ENCODE results near the gene ATF6B. TPM values are rescaled to one million over a fixed set of nuclear protein-coding genes. Genes with fewer than 3 reads are reported as not detected.

ATF6B gene
- total RNA-seq (11.7 TPM), polyA plus RNA-seq (ENCODE audit: insufficient read depth in 1 of 8, insufficient read length in 8 of 8, low replicate concordance in 1 of 8) (10 to 100 TPM; 38.3 to 53.3 (median 46.7) TPM)
- long read RNA-seq, donor 1, transcript ATF6B-210 (18 exons, 2,620 nt), result major isoform, 6 of 11 reads
- long read RNA-seq, donor 1, partial matches to known transcripts, result 0 of 11 reads
- long read RNA-seq, donor 1, other reads (novel, unspliced or antisense), result 0 of 11 reads
- long read RNA-seq, donor 2, result 0 reads
- long read RNA-seq, donor 3, transcript ATF6B-216 (8 exons, 1,176 nt), result minor isoform, 8 of 42 reads
- long read RNA-seq, donor 3, transcript ATF6B-210 (18 exons, 2,620 nt), result major isoform, 10 of 42 reads
- long read RNA-seq, donor 3, partial matches to known transcripts, result 21 of 42 reads
- long read RNA-seq, donor 3, other reads (novel, unspliced or antisense), result 0 of 42 reads
- long read RNA-seq, donor 4, transcript ATF6B-212 (5 exons, 564 nt), result major isoform, 6 of 20 reads
- long read RNA-seq, donor 4, partial matches to known transcripts, result 5 of 20 reads
- long read RNA-seq, donor 4, other reads (novel, unspliced or antisense), result 0 of 20 reads
- long read RNA-seq, donor 5, transcript ATF6B-212 (5 exons, 564 nt), result major isoform, 9 of 67 reads
- long read RNA-seq, donor 5, transcript ATF6B-210 (18 exons, 2,620 nt), result minor isoform, 7 of 67 reads
- long read RNA-seq, donor 5, transcript ATF6B-216 (8 exons, 1,176 nt), result major isoform, 9 of 67 reads
- long read RNA-seq, donor 5, partial matches to known transcripts, result 40 of 67 reads
- long read RNA-seq, donor 5, other reads (novel, unspliced or antisense), result 0 of 67 reads
- long read RNA-seq, donor 6, transcript ATF6B-216 (8 exons, 1,176 nt), result major isoform, 7 of 29 reads
- long read RNA-seq, donor 6, transcript ATF6B-210 (18 exons, 2,620 nt), result minor isoform, 5 of 29 reads
- long read RNA-seq, donor 6, partial matches to known transcripts, result 10 of 29 reads
- long read RNA-seq, donor 6, other reads (novel, unspliced or antisense), result 0 of 29 reads
- long read RNA-seq, donor 7, transcript ATF6B-210 (18 exons, 2,620 nt), result minor isoform, 6 of 22 reads
- long read RNA-seq, donor 7, transcript ATF6B-216 (8 exons, 1,176 nt), result minor isoform, 7 of 22 reads
- long read RNA-seq, donor 7, transcript ATF6B-212 (5 exons, 564 nt), result major isoform, 8 of 22 reads
- long read RNA-seq, donor 7, partial matches to known transcripts, result 0 of 22 reads
- long read RNA-seq, donor 7, other reads (novel, unspliced or antisense), result 0 of 22 reads
- long read RNA-seq, donor 8, transcript ATF6B-216 (8 exons, 1,176 nt), result major isoform, 10 of 18 reads
- long read RNA-seq, donor 8, partial matches to known transcripts, result 5 of 18 reads
- long read RNA-seq, donor 8, other reads (novel, unspliced or antisense), result 0 of 18 reads
- long read RNA-seq, donor 9, transcript ATF6B-212 (5 exons, 564 nt), result major isoform, 7 of 19 reads
- long read RNA-seq, donor 9, partial matches to known transcripts, result 5 of 19 reads
- long read RNA-seq, donor 9, other reads (novel, unspliced or antisense), result 0 of 19 reads
- long read RNA-seq, donor 10, transcript ATF6B-216 (8 exons, 1,176 nt), result major isoform, 7 of 34 reads
- long read RNA-seq, donor 10, partial matches to known transcripts, result 17 of 34 reads
- long read RNA-seq, donor 10, other reads (novel, unspliced or antisense), result 0 of 34 reads
- long read RNA-seq, donor 11, partial matches to known transcripts, result 5 of 11 reads
- long read RNA-seq, donor 11, other reads (novel, unspliced or antisense), result 0 of 11 reads

- Histone ChIP-seq H3K9me3 (replicated peaks; ENCODE audit: control insufficient read depth, low read depth, low read length) (no peaks in the 10 kb centered on the region), H3K4me1 (ENCODE audit: control insufficient read depth, insufficient read depth, low read length) (peaks cover 26% of the 10 kb centered on the region), H3K36me3 (ENCODE audit: control insufficient read depth, insufficient read depth, low read length) (peaks cover 38% of the 10 kb centered on the region), H3K27ac (ENCODE audit: low read length) (peak within 1 kb of the TSS; percentile 100), H3K27me3 (ENCODE audit: control insufficient read depth, insufficient read depth, low read length) (peaks cover 3% of the 10 kb centered on the region), H3K4me3 (ENCODE audit: low read length) (peak within 1 kb of the TSS; percentile 99)
- WGBS (ENCODE audit: insufficient coverage), result 0% methylated on average over 39 of the region's 44 CpGs
- peak; percentile 100 for DNase-seq
Measured at GRCh38 chr6:32127717-32128592, at the start of gene ATF6B. Gene ATF6B, minus strand, starts transcription at chr6:32128246. Its CDS starts 39 bp downstream, at chr6:32128207.

GRCh38 chr6:32177183-32177787 is 49.2 kb upstream of the ATF6B start:
- Histone ChIP-seq H3K4me3 (ENCODE audit: low read length) (peak overlapping the region; percentile 77), H3K27ac (ENCODE audit: low read length) (peak overlapping the region; percentile 100), H3K27me3 (ENCODE audit: control insufficient read depth, insufficient read depth, low read length) (no peaks in the 10 kb centered on the region), H3K4me1 (ENCODE audit: control insufficient read depth, insufficient read depth, low read length) (peaks cover 44% of the 10 kb centered on the region), H3K9me3 (replicated peaks; ENCODE audit: control insufficient read depth, low read depth, low read length) (no peaks in the 10 kb centered on the region), H3K36me3 (ENCODE audit: control insufficient read depth, insufficient read depth, low read length) (peaks cover 24% of the 10 kb centered on the region)
- DNase-seq, result no peak
- WGBS (ENCODE audit: insufficient coverage), result 0% methylated on average over 11 of the region's 20 CpGs

GRCh38 chr6:32176476-32177182 is 48.6 kb upstream of the ATF6B start:
- DNase-seq, result peak; percentile 41
- H3K36me3 ChIP-seq (ENCODE audit: control insufficient read depth, insufficient read depth, low read length), result peaks cover 20% of the 10 kb centered on the region
- peaks cover 44% of the 10 kb centered on the region for H3K4me1 ChIP-seq (ENCODE audit: control insufficient read depth, insufficient read depth, low read length)
- no peaks in the 10 kb centered on the region for H3K27me3 ChIP-seq (ENCODE audit: control insufficient read depth, insufficient read depth, low read length)
- no peaks in the 10 kb centered on the region for H3K9me3 ChIP-seq (replicated peaks; ENCODE audit: control insufficient read depth, low read depth, low read length)
- peak overlapping the region; percentile 92 for H3K4me3 ChIP-seq (ENCODE audit: low read length)
- H3K27ac ChIP-seq (ENCODE audit: low read length), result peak overlapping the region; percentile 100
- 0% methylated on average over 4 of the region's 5 CpGs for WGBS (ENCODE audit: insufficient coverage)

- Histone ChIP-seq H3K4me1 (ENCODE audit: control insufficient read depth, insufficient read depth, low read length) (peaks cover 44% of the 10 kb centered on the region), H3K9me3 (replicated peaks; ENCODE audit: control insufficient read depth, low read depth, low read length) (no peaks in the 10 kb centered on the region), H3K36me3 (ENCODE audit: control insufficient read depth, insufficient read depth, low read length) (peaks cover 20% of the 10 kb centered on the region), H3K27me3 (ENCODE audit: control insufficient read depth, insufficient read depth, low read length) (no peaks in the 10 kb centered on the region), H3K4me3 (ENCODE audit: low read length) (peak within 1 kb of the TSS; percentile 92), H3K27ac (ENCODE audit: low read length) (peak within 1 kb of the TSS; percentile 100)
- WGBS (ENCODE audit: insufficient coverage), result 1% methylated on average over 10 of the region's 27 CpGs
- peak; percentile 99 for DNase-seq
Measured at GRCh38 chr6:32175711-32176475, 47.8 kb upstream of the ATF6B start, which contains the start of gene AGPAT1. Gene AGPAT1, minus strand, starts transcription at chr6:32176084. Its CDS starts 4,588 bp downstream, at chr6:32171496.

GRCh38 chr6:32175322-32175710 is 47.3 kb upstream of the ATF6B start:
- H3K27ac ChIP-seq (ENCODE audit: low read length), result peak overlapping the region; percentile 76
- no peaks in the 10 kb centered on the region for H3K27me3 ChIP-seq (ENCODE audit: control insufficient read depth, insufficient read depth, low read length)
- H3K9me3 ChIP-seq (replicated peaks; ENCODE audit: control insufficient read depth, low read depth, low read length), result no peaks in the 10 kb centered on the region
- DNase-seq, result peak; percentile 36
- H3K36me3 ChIP-seq (ENCODE audit: control insufficient read depth, insufficient read depth, low read length), result peaks cover 22% of the 10 kb centered on the region
- 17% methylated on average over 2 of the region's 2 CpGs for WGBS (ENCODE audit: insufficient coverage)
- peak overlapping the region; percentile 92 for H3K4me3 ChIP-seq (ENCODE audit: low read length)
- H3K4me1 ChIP-seq (ENCODE audit: control insufficient read depth, insufficient read depth, low read length), result peaks cover 44% of the 10 kb centered on the region

GRCh38 chr6:32174416-32174815 is 46.4 kb upstream of the ATF6B start:
- peak; percentile 4 for DNase-seq
- 100% methylated on average over 1 of the region's 1 CpG for WGBS (ENCODE audit: insufficient coverage)
- Histone ChIP-seq H3K9me3 (replicated peaks; ENCODE audit: control insufficient read depth, low read depth, low read length) (no peaks in the 10 kb centered on the region), H3K36me3 (ENCODE audit: control insufficient read depth, insufficient read depth, low read length) (peaks cover 26% of the 10 kb centered on the region), H3K4me3 (ENCODE audit: low read length) (no peak overlapping the region), H3K4me1 (ENCODE audit: control insufficient read depth, insufficient read depth, low read length) (peaks cover 36% of the 10 kb centered on the region), H3K27ac (ENCODE audit: low read length) (no peak overlapping the region), H3K27me3 (ENCODE audit: control insufficient read depth, insufficient read depth, low read length) (no peaks in the 10 kb centered on the region)

GRCh38 chr6:32173051-32173727 is 45.1 kb upstream of the ATF6B start:
- Histone ChIP-seq H3K9me3 (replicated peaks; ENCODE audit: control insufficient read depth, low read depth, low read length) (no peaks in the 10 kb centered on the region), H3K36me3 (ENCODE audit: control insufficient read depth, insufficient read depth, low read length) (peaks cover 37% of the 10 kb centered on the region), H3K27me3 (ENCODE audit: control insufficient read depth, insufficient read depth, low read length) (no peaks in the 10 kb centered on the region), H3K4me3 (ENCODE audit: low read length) (no peak overlapping the region), H3K27ac (ENCODE audit: low read length) (no peak overlapping the region), H3K4me1 (ENCODE audit: control insufficient read depth, insufficient read depth, low read length) (peaks cover 27% of the 10 kb centered on the region)
- WGBS (ENCODE audit: insufficient coverage), result 80% methylated on average over 4 of the region's 4 CpGs
- peak; percentile 6 for DNase-seq
